ENCODE data around the gene HSF2BP. TPM values are rescaled to one million over a fixed set of nuclear protein-coding genes. Genes with fewer than 3 reads are reported as not detected.
"Not testable (repeated sequence)": the region's sequence is repeated elsewhere in the genome, so short reads cannot be mapped to it uniquely, and the experiment has no call there.

Gene HSF2BP
- total RNA-seq, 4 donors from 2014 or later: 0.40 to 2.4 (median 1.2) TPM

DNA sequence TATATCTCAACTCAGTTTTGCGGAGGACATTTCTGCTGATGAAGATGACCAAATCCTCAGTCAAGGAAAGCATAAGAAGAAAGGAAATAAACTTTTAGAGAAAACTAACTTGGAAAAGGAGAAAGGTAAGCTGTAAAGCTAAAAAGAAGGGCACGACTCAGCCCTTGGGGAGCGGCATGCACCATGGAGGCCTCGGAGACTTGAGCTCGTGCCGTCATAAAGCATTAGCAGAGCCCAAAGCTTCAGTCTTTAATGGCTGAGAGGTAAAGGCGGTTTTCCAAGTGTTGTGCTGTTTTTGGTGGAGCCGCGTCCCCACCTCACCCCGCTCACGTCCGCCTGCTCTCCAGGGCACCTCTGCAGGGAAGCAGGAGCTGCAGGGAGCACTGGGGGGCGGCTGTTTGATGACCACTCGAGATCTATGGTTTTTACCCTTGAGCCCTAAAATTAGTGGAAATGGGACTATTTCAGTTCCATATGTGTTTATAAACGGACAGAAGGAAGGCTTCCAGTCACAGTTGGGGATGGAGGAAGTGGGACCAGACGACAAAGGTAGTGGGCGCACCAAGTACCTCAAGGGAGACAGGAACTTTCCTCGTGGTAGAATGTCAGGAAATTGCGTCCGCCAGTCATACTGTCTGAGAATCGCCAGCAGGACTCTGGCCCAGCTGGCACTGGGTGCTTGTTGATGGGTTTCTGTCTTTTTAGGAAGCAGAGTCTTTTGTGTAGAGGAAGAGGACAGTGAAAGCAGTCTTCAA is 27.7 kb upstream of the HSF2BP start:
- Histone ChIP-seq H3K27ac (no peak overlapping the region), H3K27me3 (no peaks in the 10 kb centered on the region), H3K9me3 (no peaks in the 10 kb centered on the region), H3K36me3 (peaks cover 0 to 100% of the 10 kb centered on the region in 2 donors), H3K4me3 (no peak overlapping the region), H3K4me1 (no peaks in the 10 kb centered on the region)
- TF ChIP-seq EP300 (IDR thresholded peaks at IDR 0.05) (no peak), POLR2A (IDR thresholded peaks at IDR 0.05) (no peak), POLR2AphosphoS5 (IDR thresholded peaks at IDR 0.05) (no peak), CTCF (IDR thresholded peaks at IDR 0.05) (no peak)
- WGBS, 2 donors (ENCODE audit: low coverage in 1 of 2): 92 to 95% methylated on average over 10 to 13 of the region's 21 CpGs
- ATAC-seq: no peak

GRCh38 chr21:43684424-43684823 is 25.1 kb upstream of the HSF2BP start:
- Histone ChIP-seq H3K4me1 (no peaks in the 10 kb centered on the region), H3K27me3 (no peaks in the 10 kb centered on the region), H3K9me3 (no peaks in the 10 kb centered on the region), H3K27ac (peak overlapping the region in 1 of 4 donors; percentile 6), H3K4me3 (no peak overlapping the region), H3K36me3 (peaks cover 0 to 100% of the 10 kb centered on the region in 2 donors)
- ATAC-seq: peak; percentile 61
- 67% methylated on average over 3 of the region's 3 CpGs for WGBS, 2 donors (ENCODE audit: low coverage in 1 of 2)
- no peak for TF ChIP-seq EP300 (IDR thresholded peaks at IDR 0.05)

- Histone ChIP-seq H3K9me3 (no peaks in the 10 kb centered on the region), H3K4me1 (no peaks in the 10 kb centered on the region), H3K27me3 (no peaks in the 10 kb centered on the region), H3K27ac (no peak overlapping the region), H3K4me3 (no peak overlapping the region), H3K36me3 (peaks cover 0 to 100% of the 10 kb centered on the region in 2 donors)
- no peak for ATAC-seq
- 97 to 100% methylated on average over 2 to 6 of the region's 6 CpGs for WGBS, 2 donors (ENCODE audit: low coverage in 1 of 2)
- TF ChIP-seq POLR2AphosphoS5 (IDR thresholded peaks at IDR 0.05) (no peak), EP300 (IDR thresholded peaks at IDR 0.05) (no peak), POLR2A (IDR thresholded peaks at IDR 0.05) (no peak), CTCF (IDR thresholded peaks at IDR 0.05) (no peak)
Measured at GRCh38 chr21:43681650-43682049, 22.4 kb upstream of the HSF2BP start.

DNA sequence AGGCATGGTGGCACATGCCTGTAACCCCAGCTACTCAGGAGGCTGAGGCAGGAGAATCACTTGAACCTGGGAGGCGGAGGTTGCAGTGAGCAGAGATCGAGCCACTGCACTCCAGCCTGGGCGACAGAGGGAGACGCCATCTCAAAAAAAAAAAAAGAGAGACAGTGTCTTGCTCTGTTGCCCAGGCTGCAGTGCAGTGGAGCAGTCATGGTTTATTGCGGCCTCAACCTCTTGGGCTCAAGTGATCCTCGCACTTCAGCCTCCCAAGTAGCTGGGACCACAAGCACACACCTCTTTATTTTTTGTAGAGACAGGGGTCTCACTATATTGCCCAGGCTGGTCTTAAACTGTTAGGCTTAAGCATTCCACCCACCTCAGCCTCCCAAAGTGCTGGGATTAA is 21.1 kb upstream of the HSF2BP start:
- not testable (repeated sequence) for ATAC-seq, H3K4me1 ChIP-seq, H3K27ac ChIP-seq, H3K27me3 ChIP-seq, H3K9me3 ChIP-seq, H3K4me3 ChIP-seq
- peaks cover 0 to 100% of the 10 kb centered on the region in 2 donors for H3K36me3 ChIP-seq
- WGBS, 2 donors (ENCODE audit: low coverage in 1 of 2): 86 to 100% methylated on average over 4 to 5 of the region's 6 CpGs

DNA sequence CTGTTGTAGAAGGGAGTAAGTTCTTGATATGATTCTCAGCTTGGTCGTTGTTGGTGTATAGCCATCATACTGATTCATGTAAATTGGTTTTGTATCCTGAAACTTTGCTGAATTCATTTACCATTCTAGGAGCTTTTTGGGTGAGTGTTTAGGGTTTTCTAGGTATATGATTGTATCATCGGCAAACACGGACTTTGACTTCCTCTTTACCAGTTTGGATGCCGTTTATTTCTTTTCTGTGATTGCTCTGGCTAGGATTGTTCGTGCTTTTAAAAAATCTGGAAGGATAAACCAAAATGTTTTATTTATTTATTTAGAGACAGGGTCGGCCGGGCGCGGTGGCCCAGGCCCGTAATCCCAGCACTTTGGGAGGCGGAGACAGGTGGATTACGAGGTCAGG is 20.7 kb upstream of the HSF2BP start:
- TF ChIP-seq POLR2A (IDR thresholded peaks at IDR 0.05) (no peak), EP300 (IDR thresholded peaks at IDR 0.05) (no peak), CTCF (IDR thresholded peaks at IDR 0.05) (no peak), POLR2AphosphoS5 (IDR thresholded peaks at IDR 0.05) (no peak)
- H3K4me1 ChIP-seq: no peaks in the 10 kb centered on the region
- H3K4me3 ChIP-seq: no peak overlapping the region
- 95 to 100% methylated on average over 4 to 6 of the region's 12 CpGs for WGBS, 2 donors (ENCODE audit: low coverage in 1 of 2)
- no peak overlapping the region for H3K27ac ChIP-seq
- H3K27me3 ChIP-seq: no peaks in the 10 kb centered on the region
- peaks cover 0 to 100% of the 10 kb centered on the region in 2 donors for H3K36me3 ChIP-seq
- H3K9me3 ChIP-seq: no peaks in the 10 kb centered on the region
- ATAC-seq: no peak

GRCh38 chr21:43676391-43676790 is 17.1 kb upstream of the HSF2BP start:
- Histone ChIP-seq H3K27me3 (no peaks in the 10 kb centered on the region), H3K4me3 (no peak overlapping the region), H3K27ac (no peak overlapping the region), H3K9me3 (no peaks in the 10 kb centered on the region), H3K36me3 (peaks cover 0 to 95% of the 10 kb centered on the region in 2 donors), H3K4me1 (no peaks in the 10 kb centered on the region)
- 93 to 97% methylated on average over 3 to 5 of the region's 15 CpGs for WGBS, 2 donors (ENCODE audit: low coverage in 1 of 2)
- TF ChIP-seq POLR2A (IDR thresholded peaks at IDR 0.05): no peak
- no peak for TF ChIP-seq EP300 (IDR thresholded peaks at IDR 0.05)
- no peak for TF ChIP-seq CTCF (IDR thresholded peaks at IDR 0.05)
- TF ChIP-seq POLR2AphosphoS5 (IDR thresholded peaks at IDR 0.05): no peak
- ATAC-seq: no peak

Data from gastroesophageal sphincter (tissue), 4 donors.